Kidney epithelial cell (primary cell): ENCODE measurements around the gene SAMD1. TPM values are rescaled to one million over a fixed set of nuclear protein-coding genes. Genes with fewer than 3 reads are reported as not detected.

Source experiments
- DNase-seq: peaks from one replicate; pipeline ENCODE4 v3.0.0-alpha.2; 2010; ENCODE audit warnings: low read depth
- H3K27me3 ChIP-seq: 2 replicates; pipeline ENCODE4 v1.6.0; 2011; ENCODE audit warnings: low read length; ENCODE audit not compliant: control insufficient read depth, insufficient read depth
- H3K36me3 ChIP-seq: 2 replicates; pipeline ENCODE4 v1.5.1; 2011; ENCODE audit warnings: low read length; ENCODE audit not compliant: control insufficient read depth, insufficient read depth
- H3K4me3 ChIP-seq: 2 replicates; pipeline ENCODE4 v1.5.1; 2011; ENCODE audit warnings: low read depth, mild to moderate bottlenecking, control low read depth, low read length
- total RNA-seq: library from RNA; depleted of rRNA; stranded (reverse); fragments of >200 nt; gene quantifications from 2 replicates; pipeline ENCODE4 v1.2.3, GENCODE V29; 2015
- TF ChIP-seq, protein P1 (sequence below): IDR thresholded peaks from 2 replicates; pipeline ENCODE4 v1.5.1; 2011; ENCODE audit warnings: mild to moderate bottlenecking, moderate library complexity, low read length, control low read depth, inconsistent platforms; ENCODE audit not compliant: insufficient read depth, poor library complexity, severe bottlenecking

The SAMD1 gene
- total RNA-seq, 1 donor from 2014 or later: 21.8 TPM

DNA sequence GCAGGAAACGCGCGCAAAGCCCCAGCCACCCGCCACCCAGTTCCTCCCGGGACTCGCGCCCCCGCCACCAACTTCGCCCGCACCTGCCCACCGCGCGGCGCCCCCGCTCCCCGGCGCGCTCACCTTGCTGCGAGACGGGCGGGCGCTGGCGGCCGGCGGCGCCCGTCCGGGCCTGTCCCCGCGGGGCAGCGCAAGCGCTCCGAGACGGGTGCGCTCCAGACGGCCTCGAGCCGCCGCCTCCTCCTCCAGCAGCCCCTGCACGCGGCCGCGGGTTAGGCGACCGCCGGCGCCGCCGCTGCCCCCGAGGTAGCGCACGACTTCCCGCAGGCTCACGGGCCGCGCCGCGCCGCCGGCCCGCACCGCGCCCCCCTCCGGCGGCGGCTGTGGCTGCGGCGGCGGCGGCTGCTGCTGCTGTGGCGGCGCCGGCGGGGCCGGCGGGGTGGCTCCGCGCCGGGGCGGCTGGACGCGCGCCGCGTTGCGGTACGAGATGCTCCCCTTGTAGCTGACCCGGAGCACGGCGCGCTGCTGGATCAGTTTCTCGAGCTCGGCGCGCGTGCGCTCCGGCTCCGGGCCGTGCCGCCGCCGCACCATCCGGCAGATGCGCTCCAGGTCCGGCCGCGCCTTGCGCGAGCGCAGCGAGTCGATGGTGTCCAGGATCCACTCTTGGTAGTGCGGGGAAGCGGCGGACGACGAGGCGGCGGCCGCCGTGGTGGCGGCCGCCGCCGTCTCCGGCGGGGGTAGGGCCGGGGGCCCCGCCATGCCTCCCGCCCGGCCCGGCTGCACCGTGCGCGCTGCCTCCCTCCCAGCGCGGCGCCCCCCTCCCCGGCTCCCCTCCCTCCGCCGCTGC is 666 bp downstream of the SAMD1 start:
- peak overlapping the region; percentile 67 for H3K4me3 ChIP-seq
- DNase-seq: no peak
- no peaks in the 10 kb centered on the region for H3K27me3 ChIP-seq
- TF ChIP-seq, protein P1, sequence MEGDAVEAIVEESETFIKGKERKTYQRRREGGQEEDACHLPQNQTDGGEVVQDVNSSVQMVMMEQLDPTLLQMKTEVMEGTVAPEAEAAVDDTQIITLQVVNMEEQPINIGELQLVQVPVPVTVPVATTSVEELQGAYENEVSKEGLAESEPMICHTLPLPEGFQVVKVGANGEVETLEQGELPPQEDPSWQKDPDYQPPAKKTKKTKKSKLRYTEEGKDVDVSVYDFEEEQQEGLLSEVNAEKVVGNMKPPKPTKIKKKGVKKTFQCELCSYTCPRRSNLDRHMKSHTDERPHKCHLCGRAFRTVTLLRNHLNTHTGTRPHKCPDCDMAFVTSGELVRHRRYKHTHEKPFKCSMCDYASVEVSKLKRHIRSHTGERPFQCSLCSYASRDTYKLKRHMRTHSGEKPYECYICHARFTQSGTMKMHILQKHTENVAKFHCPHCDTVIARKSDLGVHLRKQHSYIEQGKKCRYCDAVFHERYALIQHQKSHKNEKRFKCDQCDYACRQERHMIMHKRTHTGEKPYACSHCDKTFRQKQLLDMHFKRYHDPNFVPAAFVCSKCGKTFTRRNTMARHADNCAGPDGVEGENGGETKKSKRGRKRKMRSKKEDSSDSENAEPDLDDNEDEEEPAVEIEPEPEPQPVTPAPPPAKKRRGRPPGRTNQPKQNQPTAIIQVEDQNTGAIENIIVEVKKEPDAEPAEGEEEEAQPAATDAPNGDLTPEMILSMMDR: no peak
- H3K36me3 ChIP-seq: no peaks in the 10 kb centered on the region

DNA sequence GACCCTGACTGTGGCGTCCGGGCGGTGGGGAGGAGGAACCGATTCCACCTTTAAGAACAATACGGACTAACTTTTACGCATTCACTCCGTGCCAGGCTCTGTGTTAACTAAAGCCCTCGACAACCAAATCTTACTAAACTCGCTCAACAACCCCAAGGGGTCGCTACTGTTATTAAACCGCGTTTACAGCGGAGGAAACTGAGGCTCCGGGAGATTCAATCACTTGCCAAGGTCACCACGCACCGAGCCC is 1.2 kb downstream of the SAMD1 start:
- Histone ChIP-seq H3K27me3 (no peaks in the 10 kb centered on the region), H3K4me3 (peak overlapping the region; percentile 67)
- TF ChIP-seq, protein P1: peak; percentile 24

DNA sequence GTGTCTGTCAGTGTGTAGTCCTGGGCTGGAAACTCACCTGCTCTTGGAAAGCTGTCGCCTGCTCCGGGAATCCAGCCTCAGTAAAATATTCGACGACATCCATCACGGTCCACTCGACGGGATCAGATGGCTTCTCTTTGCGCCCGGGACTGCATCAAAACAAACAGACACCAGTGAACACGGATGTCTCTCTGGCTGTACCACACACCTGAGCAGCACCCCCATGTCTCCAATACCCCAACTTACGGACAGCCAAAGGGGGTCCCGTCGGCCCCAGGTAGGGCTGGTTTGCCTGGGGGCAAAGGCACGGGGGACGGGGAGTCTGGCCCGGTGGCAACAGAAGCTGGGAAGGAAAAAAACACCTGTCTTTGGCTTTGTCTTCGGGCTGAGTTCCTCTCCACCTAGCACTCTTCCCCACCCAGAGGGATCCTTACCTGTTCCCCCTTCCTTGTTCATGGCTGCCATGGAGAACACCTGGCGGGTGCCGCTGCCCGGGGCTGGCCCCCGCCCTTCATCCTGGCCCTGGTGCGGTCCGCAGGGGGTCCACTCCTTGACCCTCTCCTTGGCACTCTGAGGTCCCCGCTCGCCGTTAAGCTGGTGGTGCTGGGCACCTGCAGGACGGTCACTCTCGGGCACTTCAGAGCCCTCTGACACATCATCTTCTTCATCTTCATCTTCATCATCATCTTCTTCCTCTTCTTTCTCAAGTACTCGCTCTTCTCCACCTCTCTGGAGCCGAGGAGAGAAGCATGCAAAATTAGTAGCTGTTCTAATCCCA is 1.7 kb downstream of the SAMD1 start:
- TF ChIP-seq, protein P1: no peak
- H3K27me3 ChIP-seq: no peaks in the 10 kb centered on the region
- peak overlapping the region; percentile 67 for H3K4me3 ChIP-seq
- DNase-seq: no peak
- H3K36me3 ChIP-seq: no peaks in the 10 kb centered on the region

More for the DNA sequence above, 1.2 kb downstream of the SAMD1 start:
- no peaks in the 10 kb centered on the region for H3K36me3 ChIP-seq
- DNase-seq: no peak

DNA sequence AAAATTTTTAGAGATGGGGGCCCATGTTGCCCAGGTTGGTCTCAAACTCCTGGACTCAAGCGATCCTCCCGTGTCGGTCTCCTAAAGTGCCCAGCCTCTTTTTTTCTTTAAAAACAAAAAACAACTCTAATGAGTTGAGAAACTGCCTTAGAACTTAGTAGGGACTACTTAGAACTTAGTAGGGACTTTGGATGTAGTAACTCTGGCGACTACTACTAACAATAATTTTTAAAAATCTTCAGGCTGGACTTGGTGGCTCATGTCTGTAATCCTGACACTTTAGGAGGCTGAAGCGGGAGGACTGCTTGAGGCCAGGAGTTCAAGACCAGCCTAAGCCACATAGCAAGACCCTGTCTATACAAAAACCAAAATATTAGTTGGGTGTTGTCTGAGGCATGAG is 4.5 kb downstream of the SAMD1 start:
- Histone ChIP-seq H3K36me3 (no peaks in the 10 kb centered on the region), H3K27me3 (no peaks in the 10 kb centered on the region), H3K4me3 (no peak overlapping the region)
- TF ChIP-seq, protein P1: no peak
- DNase-seq: no peak

DNA sequence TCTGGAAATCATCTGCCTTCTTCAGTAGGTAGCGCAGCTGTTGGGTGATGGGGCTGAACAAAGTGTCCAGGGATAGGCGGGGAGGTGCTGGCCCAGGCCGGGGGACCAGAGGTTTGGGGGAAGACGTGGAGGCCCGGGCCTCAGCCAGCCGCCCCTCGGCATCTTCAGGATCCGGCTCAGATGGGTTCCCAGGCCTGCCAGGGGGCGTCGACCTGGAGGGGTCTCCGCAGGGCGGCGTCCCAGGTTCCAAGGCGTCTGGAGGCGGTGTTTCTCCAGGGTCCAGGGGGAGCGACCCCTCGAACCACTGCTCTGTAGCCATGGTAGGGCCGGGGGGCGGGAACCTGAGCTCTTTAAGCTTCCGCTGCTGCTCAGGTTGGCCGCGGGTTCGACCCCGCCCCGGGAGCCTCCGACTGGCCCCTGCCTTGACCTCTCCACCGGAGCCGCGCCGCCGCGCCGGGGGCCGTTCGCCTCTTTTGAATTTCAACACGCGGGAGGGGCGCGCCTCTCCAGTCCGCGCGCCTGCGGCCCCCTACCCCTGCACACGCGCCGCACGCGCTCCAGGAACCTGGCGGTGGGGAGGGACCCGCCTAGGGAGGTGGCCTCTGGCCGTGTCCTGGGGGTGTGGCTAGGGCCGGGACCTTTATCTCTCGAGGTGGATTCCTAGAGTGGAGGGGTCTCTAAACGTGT is 5.1 kb downstream of the SAMD1 start, which contains the start of gene C19orf67:
Gene C19orf67 (minus strand): TSS at position 475 of the 687 bp plus-strand sequence. CDS start 156 bp downstream, at position 319.
- H3K27me3 ChIP-seq: no peaks in the 10 kb centered on the region
- DNase-seq: no peak
- TF ChIP-seq, protein P1: no peak
- no peaks in the 10 kb centered on the region for H3K36me3 ChIP-seq
- H3K4me3 ChIP-seq: no peak within 1 kb of the TSS
